A549 (cell line): ENCODE results near the gene PIBF1.

Experiments
- HEYL ChIP-seq: fragments of 250-450 bp; sonication (Bioruptor Pico); IDR thresholded peaks from 2 replicates; pipeline ENCODE4 v1.8.0; 2021; ENCODE audit warnings: mild to moderate bottlenecking, moderate library complexity
- MAX ChIP-seq: IDR thresholded peaks from 2 replicates; pipeline ENCODE4 v1.6.1; 2012
- MYC ChIP-seq: IDR thresholded peaks from 2 replicates; pipeline ENCODE4 v1.6.1; 2012; ENCODE audit warnings: mild to moderate bottlenecking, inconsistent platforms, low read length, improper control_type of control experiment, borderline replicate concordance

- TF ChIP-seq HEYL (CRISPR knock-in tag) = no peak
- no peak for TF ChIP-seq MAX
- TF ChIP-seq MYC = no peak
Observed at GRCh38 chr13:72960541-72960940, 178.6 kb downstream of the PIBF1 start.
